GM06990 (cell line): ENCODE data around the gene SETDB1.

Experiments used
- DNase-seq: peaks from one replicate; pipeline ENCODE4 v3.0.0-alpha.2; 2011; ENCODE audit not compliant: insufficient read length; ENCODE audit errors: extremely low read depth
- H3K27me3 ChIP-seq: replicated peaks from 2 replicates; pipeline ENCODE4 v1.6.0; 2011; ENCODE audit warnings: low read length; ENCODE audit not compliant: control insufficient read depth, insufficient read depth
- H3K36me3 ChIP-seq: 2 replicates; pipeline ENCODE4 v1.5.1; 2011; ENCODE audit warnings: low read length; ENCODE audit not compliant: control insufficient read depth, insufficient read depth
- H3K4me3 ChIP-seq: replicated peaks from 2 replicates; pipeline ENCODE4 v1.5.1; 2011; ENCODE audit warnings: low read depth, mild to moderate bottlenecking, control low read depth, low read length
- TF ChIP-seq, protein P1 (sequence below): IDR thresholded peaks from 2 replicates; pipeline ENCODE4 v1.5.1; 2011; ENCODE audit warnings: low read length, control low read depth, mild to moderate bottlenecking, inconsistent platforms; ENCODE audit not compliant: insufficient read depth, poor library complexity, severe bottlenecking

SETDB1 gene

DNA sequence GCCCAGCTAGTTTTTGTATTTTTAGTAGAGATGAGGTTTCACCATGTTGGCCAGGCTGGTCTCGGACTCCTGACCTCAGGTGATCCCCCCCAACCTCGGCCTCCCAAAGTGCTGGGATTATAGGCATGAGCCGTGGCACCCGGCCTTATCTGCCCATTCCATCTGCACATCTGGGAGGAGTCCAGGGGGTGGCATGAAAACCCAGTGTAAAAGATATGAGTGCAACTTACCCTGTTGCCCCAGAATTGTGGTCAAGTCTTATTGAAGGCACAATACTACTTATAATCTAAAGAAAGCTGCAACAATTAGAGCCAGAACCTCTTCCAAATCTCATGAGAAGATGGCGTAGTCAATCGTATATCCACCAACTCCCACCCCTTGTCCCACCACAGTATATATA lies 20.9 kb upstream of the SETDB1 start:
- no peaks in the 10 kb centered on the region for H3K27me3 ChIP-seq
- no peak for DNase-seq
- H3K4me3 ChIP-seq: no peak overlapping the region
- TF ChIP-seq, protein P1, sequence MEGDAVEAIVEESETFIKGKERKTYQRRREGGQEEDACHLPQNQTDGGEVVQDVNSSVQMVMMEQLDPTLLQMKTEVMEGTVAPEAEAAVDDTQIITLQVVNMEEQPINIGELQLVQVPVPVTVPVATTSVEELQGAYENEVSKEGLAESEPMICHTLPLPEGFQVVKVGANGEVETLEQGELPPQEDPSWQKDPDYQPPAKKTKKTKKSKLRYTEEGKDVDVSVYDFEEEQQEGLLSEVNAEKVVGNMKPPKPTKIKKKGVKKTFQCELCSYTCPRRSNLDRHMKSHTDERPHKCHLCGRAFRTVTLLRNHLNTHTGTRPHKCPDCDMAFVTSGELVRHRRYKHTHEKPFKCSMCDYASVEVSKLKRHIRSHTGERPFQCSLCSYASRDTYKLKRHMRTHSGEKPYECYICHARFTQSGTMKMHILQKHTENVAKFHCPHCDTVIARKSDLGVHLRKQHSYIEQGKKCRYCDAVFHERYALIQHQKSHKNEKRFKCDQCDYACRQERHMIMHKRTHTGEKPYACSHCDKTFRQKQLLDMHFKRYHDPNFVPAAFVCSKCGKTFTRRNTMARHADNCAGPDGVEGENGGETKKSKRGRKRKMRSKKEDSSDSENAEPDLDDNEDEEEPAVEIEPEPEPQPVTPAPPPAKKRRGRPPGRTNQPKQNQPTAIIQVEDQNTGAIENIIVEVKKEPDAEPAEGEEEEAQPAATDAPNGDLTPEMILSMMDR: no peak
- H3K36me3 ChIP-seq: no peaks in the 10 kb centered on the region

DNA sequence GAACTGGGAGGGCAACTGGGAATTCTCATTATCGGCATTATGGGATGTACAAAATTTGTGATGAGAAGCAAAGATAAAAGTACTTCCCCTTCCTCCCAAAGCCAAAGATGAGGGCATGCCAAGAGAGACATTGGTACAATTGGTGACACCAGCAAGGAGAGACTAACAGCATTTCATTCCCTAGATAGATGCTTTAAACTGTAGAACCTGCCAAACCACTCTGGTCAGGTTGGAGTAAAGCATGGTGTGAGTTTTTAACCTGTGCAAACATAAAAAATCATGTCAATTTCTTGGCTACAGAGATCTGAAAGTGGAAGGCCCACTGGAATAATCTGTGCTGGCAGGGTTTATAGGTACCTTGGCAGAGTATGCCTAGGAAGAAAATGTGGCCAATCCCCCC lies 19.8 kb upstream of the SETDB1 start:
- DNase-seq: no peak
- no peak overlapping the region for H3K4me3 ChIP-seq

GRCh38 chr1:150906813-150907212 lies 19.4 kb upstream of the SETDB1 start:
- Histone ChIP-seq H3K27me3 (no peaks in the 10 kb centered on the region), H3K36me3 (no peaks in the 10 kb centered on the region), H3K4me3 (no peak overlapping the region)
- no peak for DNase-seq
- TF ChIP-seq, protein P1: no peak

More for the DNA sequence above, 19.8 kb upstream of the SETDB1 start:
- no peaks in the 10 kb centered on the region for H3K36me3 ChIP-seq
- TF ChIP-seq, protein P1: no peak
- H3K27me3 ChIP-seq: no peaks in the 10 kb centered on the region

DNA sequence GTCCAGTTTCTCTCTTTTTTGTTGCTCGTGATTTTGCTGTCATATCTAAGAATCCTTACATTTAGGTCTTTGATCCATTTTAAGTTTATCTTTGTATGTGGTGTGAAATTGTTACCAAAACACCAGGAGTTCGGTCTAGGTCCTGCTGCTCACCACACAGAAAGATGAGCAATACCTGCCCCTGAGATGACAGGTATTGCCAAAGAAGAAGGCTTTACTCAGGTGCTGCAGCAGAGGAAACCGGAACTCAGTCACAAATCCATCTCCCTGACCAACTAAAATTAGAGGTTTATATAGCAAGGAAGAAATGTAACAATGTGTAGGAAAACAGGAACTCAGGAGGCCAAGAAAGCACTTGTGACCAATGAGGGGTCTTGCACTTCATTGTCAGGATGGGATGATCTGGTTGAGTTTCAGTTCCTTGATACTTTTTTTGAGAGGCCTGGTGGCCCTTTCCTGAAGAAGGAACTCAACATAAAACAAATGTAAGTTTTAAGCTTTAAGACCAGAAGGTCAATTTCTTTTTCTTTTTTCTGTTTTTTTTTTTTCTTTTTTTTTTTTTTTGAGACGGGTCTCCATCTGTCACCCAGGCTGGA lies 16.5 kb upstream of the SETDB1 start:
- TF ChIP-seq, protein P1: no peak
- no peak for DNase-seq
- H3K36me3 ChIP-seq: no peaks in the 10 kb centered on the region
- H3K27me3 ChIP-seq: no peaks in the 10 kb centered on the region
- no peak overlapping the region for H3K4me3 ChIP-seq

DNA sequence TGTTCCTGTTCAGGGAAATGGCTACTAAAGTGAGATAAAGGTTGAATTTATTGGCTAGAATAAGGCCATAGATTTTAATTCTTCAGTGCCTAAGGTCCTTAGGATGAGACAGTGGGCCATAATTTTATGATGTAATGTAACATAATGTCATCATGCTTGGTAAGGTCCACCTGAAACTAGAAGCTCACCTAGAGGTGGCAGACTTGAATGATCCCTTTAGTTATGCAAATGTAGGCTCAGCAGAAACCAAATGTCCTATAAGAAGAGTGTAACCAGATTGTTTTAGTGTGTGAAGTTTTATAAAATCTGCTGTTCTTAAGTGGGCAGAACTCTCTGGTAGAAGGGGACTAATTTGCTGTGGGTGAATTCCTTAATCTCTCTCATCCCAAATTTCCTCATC lies 13.5 kb upstream of the SETDB1 start:
- TF ChIP-seq, protein P1: no peak
- no peak for DNase-seq
- H3K4me3 ChIP-seq: no peak overlapping the region
- H3K36me3 ChIP-seq: no peaks in the 10 kb centered on the region
- H3K27me3 ChIP-seq: no peaks in the 10 kb centered on the region

DNA sequence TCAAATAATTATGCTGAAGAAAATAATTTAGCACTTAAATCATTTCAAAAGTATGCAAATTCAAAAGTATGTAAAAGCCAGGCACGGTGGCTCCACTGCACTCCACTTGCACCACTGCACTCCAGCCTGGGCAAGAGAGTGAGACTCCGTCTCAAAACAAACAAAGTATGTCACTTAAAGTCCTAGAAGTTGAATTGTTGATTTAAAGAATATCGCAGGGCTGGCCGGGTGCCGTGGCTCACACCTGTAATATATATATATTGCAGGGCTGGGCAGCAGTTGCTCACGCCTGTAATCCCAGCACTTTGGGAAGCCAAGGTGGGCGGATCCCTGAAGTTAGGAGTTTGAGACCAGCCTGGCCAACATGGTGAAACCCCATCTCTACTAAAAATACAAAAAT lies 8.8 kb upstream of the SETDB1 start:
- H3K36me3 ChIP-seq: no peaks in the 10 kb centered on the region
- DNase-seq: no peak

More for the DNA sequence above, 8.8 kb upstream of the SETDB1 start:
- TF ChIP-seq, protein P1: no peak
- Histone ChIP-seq H3K27me3 (no peaks in the 10 kb centered on the region), H3K4me3 (no peak overlapping the region)
